SH-SY5Y (cell line): ENCODE measurements around the gene SLC27A1.

Source experiments
- GATA2 ChIP-seq: IDR thresholded peaks from 2 replicates; pipeline ENCODE4 v1.6.1; 2011; ENCODE audit warnings: mild to moderate bottlenecking, low read depth, low read length
- GATA3 ChIP-seq: IDR thresholded peaks from 2 replicates; pipeline ENCODE4 v1.6.1; 2011; ENCODE audit warnings: low read depth, mild to moderate bottlenecking, low read length, moderate library complexity

DNA sequence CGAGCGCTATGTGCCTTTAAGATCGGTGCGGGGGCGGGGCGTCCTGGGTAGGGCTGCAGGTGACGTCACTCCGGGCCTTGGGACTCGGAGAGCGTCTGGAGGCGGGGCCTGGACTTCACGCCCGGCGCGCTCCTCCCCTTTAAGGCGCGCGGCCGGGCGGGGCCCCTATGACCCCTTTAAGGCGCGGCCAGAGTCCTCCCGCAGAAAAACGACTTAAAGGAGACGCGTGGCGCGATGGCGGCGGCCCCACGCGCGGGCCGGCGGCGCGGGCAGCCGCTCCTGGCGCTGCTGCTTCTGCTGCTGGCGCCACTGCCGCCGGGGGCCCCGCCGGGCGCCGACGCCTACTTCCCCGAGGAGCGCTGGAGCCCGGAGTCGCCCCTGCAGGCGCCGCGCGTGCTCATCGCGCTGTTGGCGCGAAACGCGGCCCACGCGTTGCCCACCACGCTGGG lies 85.2 kb downstream of the SLC27A1 start, which contains the start of gene COLGALT1:
- TF ChIP-seq GATA3 (no peak), GATA2 (no peak)
